ENCODE measurements around the gene ATP2C2.

Gene ATP2C2

DNA sequence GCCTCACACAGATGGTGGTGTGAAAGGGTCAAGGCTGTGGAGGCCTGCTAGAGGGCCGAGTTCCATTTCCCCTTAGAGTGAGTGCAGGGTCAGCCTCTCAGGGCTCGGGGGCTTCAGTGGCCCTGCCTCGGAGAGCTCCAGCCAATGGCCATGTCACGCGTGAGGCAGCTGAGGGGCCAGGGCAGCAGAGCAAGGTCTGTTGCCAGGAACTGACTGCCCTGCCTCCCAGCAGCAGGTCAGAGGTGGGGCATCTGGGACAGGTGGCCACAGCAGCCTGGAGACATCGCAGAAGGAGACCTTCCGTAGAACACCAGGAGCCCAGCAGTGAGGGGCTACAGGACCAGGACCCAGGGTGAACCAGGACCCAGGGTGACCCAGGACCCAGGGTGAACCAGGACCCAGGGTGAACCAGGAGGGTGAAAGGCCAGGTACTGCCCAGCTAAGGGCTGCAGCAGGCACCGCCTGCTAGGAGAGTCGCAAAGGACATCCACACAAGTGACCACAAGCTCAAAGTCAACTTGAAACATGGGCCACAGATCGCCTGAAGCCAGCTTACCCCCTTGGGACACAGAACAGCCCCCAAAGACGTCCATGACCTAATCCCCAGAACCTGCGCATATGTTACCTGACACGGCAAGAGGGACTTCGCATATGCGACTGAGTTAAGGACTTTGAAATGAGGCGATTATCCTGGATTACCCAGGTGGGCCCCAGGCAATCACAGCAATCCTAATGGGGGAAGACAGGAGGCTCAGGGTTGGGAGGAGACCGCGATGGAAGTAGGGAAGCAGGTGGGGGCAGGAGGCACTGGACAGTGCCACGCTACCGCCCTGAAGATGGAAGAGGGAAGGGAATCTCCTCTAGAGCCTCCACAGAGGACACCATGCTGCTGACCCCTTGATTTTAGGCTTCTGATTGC lies 141.0 kb downstream of the ATP2C2 start:
- no peak for DNase-seq (ENCODE audit: low read depth in 1 of 2, low spot score in 1 of 2)

DNA sequence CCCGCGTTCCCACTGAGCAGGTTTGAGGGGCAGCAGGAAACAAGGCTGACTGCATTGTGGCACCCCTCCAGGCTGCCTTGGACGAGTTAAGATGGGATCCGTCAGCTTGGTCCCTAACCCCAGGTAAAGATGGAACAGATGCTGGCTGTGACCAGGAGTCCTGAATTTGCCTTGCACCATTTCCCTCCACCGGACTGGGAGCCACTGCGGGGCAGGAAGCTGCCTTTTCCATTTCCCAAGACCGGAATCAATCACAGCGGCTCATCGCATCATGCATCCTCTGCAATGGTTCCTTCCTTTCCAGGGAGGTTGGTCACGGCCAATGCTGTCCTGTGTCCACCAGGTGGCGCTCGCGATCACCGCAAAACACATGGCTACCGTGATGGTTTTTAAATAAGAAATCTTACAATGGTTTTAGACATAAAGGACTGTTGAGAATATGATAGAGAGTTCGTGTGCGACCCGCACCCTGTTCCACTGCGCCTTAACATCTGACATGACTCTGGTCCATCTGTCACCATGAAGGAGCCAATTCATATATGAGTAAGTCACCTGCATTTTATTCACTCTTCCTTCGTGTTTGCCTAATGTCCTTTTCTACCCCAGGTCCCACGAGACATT lies 143.0 kb downstream of the ATP2C2 start:
- peak; percentile 74 to 82 for DNase-seq (ENCODE audit: low read depth in 1 of 2, low spot score in 1 of 2)

DNA sequence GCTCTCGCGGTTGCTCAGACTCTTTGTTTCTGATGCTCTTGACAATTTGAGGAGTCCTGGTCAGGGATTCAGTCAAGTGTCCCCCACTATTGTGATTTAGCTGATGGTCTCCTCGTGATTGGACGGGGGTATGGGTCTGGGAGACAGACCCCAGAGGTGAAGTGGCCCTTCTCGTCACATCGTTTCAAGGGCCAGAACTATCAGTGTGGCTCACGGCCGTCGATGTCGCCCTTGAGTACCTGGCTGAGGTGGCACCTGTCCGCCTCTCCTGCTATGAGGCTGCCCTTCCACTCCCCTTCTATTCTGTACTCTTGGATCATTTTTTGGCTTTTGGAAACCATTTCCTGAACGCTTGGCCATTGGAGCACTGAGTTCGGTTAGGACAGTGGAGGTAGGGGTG lies 143.5 kb downstream of the ATP2C2 start:
- no peak for DNase-seq (ENCODE audit: low read depth in 1 of 2, low spot score in 1 of 2)

DNA sequence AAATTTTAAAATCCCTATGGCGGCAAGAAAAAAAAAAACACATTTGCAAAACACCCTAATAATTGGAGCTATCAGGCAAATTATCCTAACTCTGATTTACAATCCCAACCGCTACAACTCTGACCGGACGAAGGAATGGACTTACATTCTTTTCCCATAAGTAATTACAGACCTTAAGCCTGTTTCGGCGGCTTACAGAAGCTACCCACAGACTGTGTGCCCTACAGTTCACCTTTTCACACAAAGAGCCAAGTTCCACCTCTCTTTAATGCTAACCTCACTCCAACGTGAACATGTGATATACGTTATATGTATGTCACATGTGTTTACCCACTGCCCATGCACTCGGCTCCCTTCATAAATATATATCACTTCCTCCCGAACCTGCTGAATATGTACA lies 144.8 kb downstream of the ATP2C2 start:
- no peak for DNase-seq (ENCODE audit: low read depth in 1 of 2, low spot score in 1 of 2)

DNA sequence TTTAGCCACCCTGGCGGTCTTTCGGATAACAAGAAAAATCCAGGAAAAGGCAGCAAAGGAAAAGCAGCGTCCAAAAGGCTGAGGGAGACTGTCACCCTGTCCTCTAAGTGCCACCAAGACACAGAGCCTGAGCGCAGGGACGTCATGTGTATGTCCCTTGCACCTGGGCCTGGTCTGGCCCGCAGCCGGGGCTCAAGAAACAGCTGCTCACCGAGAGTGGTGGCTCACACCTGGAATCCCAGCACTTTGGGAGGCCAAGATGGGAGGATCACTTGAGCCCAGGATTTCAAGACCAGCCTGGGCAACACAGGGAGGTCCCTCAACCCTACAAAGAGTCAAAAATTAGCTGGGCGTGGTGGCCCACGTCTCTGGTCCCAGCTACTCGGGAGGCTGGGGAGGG lies 145.3 kb downstream of the ATP2C2 start:
- DNase-seq (ENCODE audit: low read depth in 1 of 2, low spot score in 1 of 2), result no peak

Measured in activated CD4-positive, alpha-beta T cell treated with anti-CD3 and anti-CD28 coated beads, Interleukin-2, amount 50 U/mL, for 24 hours (primary cell).